ENCODE measurements around the gene MAMDC2. TPM values are rescaled to one million over a fixed set of nuclear protein-coding genes. Genes with fewer than 3 reads are reported as not detected.

Gene MAMDC2
- total and polyA plus RNA-seq, 2 of the 4 experiments (the other 2 are of a cell fraction), result 5.0 to 5.2 TPM

DNA sequence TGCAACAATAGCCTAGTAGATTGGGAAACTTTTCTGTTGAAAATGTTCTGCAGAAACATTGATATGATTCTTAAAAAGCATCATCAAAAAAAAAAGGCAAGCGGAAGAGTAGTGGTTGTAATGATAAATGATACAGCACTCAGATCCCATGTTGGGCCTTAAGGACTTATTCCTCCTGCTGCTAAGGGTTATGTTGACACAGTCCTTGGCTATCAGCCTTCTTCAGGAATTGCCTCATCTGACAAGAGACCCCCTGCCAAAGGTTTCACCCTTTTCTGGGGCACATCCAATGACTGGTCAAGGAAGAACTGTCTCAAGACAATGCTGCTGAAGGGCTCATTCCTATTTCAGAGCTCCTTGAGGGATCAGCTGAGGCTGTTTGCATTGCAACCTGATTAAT is 44.3 kb upstream of the MAMDC2 start:
- ATAC-seq (ENCODE audit: low read depth) (no peak), DNase-seq (no peak)
- Histone ChIP-seq H4K91ac (ENCODE audit: insufficient read depth, low read depth, low read length) (no peak overlapping the region), H3K4me1 (ENCODE audit: control insufficient read depth, insufficient read depth, low read length) (peaks cover 5% of the 10 kb centered on the region; the same call in 1 of the 2 replicates), H2BK5ac (ENCODE audit: low read depth, low read length, poor library complexity, severe bottlenecking) (no peak overlapping the region), H2AFZ (replicated peaks; ENCODE audit: low read length, poor library complexity) (no peak overlapping the region), H3K4me2 (ENCODE audit: low read depth, low read length) (no peak overlapping the region), H3K9me1 (ENCODE audit: insufficient read depth, low read length) (no peaks in the 10 kb centered on the region), H2BK15ac (ENCODE audit: low read depth, low read length) (no peak overlapping the region), H3K18ac (ENCODE audit: low read depth, low read length) (no peak overlapping the region), H2AK9ac (replicated peaks; ENCODE audit: low read depth, low read length, poor library complexity) (no peak overlapping the region), H2AK5ac (ENCODE audit: low read depth, low read length) (no peak overlapping the region), H3K79me1 (ENCODE audit: low read depth in 1 of 2, low read length in 2 of 2) (no peaks in the 10 kb centered on the region), H3K36me3 (ENCODE audit: control insufficient read depth, insufficient read depth, low read length) (no peaks in the 10 kb centered on the region), H3K27ac (ENCODE audit: insufficient read depth, low read length) (no peak overlapping the region), H4K8ac (ENCODE audit: low read depth in 2 of 2, low read length in 2 of 2) (no peak overlapping the region), H3K9ac (ENCODE audit: low read depth, low read length) (no peak overlapping the region), H3K27me3 (ENCODE audit: control insufficient read depth, insufficient read depth, low read length) (no peaks in the 10 kb centered on the region), H3K9me3 (ENCODE audit: control insufficient read depth, insufficient read depth, low read length) (no peaks in the 10 kb centered on the region), H4K5ac (ENCODE audit: low read depth, low read length) (no peak overlapping the region), H2BK120ac (ENCODE audit: low read depth, low read length) (no peak overlapping the region), H3K14ac (replicated peaks; ENCODE audit: low read depth, low read length) (no peak overlapping the region), H2BK20ac (ENCODE audit: low read depth, low read length) (no peak overlapping the region), H3K23ac (ENCODE audit: low read depth, low read length) (no peak overlapping the region), H4K20me1 (ENCODE audit: insufficient read depth, low read length) (no peaks in the 10 kb centered on the region; the same call in 1 of the 2 replicates), H3K56ac (ENCODE audit: extremely low read depth, insufficient read depth, low read length) (no peak overlapping the region), H3K4me3 (ENCODE audit: insufficient read depth, low read depth, low read length) (no peak overlapping the region), H3K4ac (ENCODE audit: low read depth, low read length) (no peak overlapping the region)
- BruUV-seq (replicated peaks), result no TSS peak
- TF ChIP-seq, protein P1, sequence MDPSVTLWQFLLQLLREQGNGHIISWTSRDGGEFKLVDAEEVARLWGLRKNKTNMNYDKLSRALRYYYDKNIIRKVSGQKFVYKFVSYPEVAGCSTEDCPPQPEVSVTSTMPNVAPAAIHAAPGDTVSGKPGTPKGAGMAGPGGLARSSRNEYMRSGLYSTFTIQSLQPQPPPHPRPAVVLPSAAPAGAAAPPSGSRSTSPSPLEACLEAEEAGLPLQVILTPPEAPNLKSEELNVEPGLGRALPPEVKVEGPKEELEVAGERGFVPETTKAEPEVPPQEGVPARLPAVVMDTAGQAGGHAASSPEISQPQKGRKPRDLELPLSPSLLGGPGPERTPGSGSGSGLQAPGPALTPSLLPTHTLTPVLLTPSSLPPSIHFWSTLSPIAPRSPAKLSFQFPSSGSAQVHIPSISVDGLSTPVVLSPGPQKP (IDR thresholded peaks at IDR 0.05; ENCODE audit: borderline replicate concordance, low read depth, low read length), result no peak
- TF ChIP-seq POLR2A (IDR thresholded peaks at IDR 0.05; ENCODE audit: low read depth, low read length), result no peak
- TF ChIP-seq NFE2L2 (IDR thresholded peaks at IDR 0.05; ENCODE audit: low read depth, low read length), result no peak
- no peak for TF ChIP-seq BHLHE40 (IDR thresholded peaks at IDR 0.05; ENCODE audit: low read depth, low read length)
- no peak for TF ChIP-seq RAD21 (IDR thresholded peaks at IDR 0.05; ENCODE audit: low read length)
- no peak for TF ChIP-seq RFX5 (IDR thresholded peaks at IDR 0.05; ENCODE audit: low read depth, low read length)
- no peak for TF ChIP-seq SMC3 (IDR thresholded peaks at IDR 0.05; ENCODE audit: low read depth, low read length)
- no peak for TF ChIP-seq CEBPB (IDR thresholded peaks at IDR 0.05; ENCODE audit: low read depth, low read length)
- TF ChIP-seq MXI1 (IDR thresholded peaks at IDR 0.05; ENCODE audit: borderline replicate concordance, low read depth, low read length), result no peak
- TF ChIP-seq CHD1 (IDR thresholded peaks at IDR 0.05; ENCODE audit: low read depth, low read length), result no peak
- no peak for TF ChIP-seq MAFK (IDR thresholded peaks at IDR 0.05; ENCODE audit: low read depth, low read length)
- TF ChIP-seq USF2 (IDR thresholded peaks at IDR 0.05; ENCODE audit: low read depth, low read length), result no peak
- TF ChIP-seq, protein P2, sequence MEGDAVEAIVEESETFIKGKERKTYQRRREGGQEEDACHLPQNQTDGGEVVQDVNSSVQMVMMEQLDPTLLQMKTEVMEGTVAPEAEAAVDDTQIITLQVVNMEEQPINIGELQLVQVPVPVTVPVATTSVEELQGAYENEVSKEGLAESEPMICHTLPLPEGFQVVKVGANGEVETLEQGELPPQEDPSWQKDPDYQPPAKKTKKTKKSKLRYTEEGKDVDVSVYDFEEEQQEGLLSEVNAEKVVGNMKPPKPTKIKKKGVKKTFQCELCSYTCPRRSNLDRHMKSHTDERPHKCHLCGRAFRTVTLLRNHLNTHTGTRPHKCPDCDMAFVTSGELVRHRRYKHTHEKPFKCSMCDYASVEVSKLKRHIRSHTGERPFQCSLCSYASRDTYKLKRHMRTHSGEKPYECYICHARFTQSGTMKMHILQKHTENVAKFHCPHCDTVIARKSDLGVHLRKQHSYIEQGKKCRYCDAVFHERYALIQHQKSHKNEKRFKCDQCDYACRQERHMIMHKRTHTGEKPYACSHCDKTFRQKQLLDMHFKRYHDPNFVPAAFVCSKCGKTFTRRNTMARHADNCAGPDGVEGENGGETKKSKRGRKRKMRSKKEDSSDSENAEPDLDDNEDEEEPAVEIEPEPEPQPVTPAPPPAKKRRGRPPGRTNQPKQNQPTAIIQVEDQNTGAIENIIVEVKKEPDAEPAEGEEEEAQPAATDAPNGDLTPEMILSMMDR (conservative IDR thresholded peaks at IDR 0.05; ENCODE audit: low read depth, low read length), result no peak
- TF ChIP-seq FOS (IDR thresholded peaks at IDR 0.05; ENCODE audit: low read depth, low read length), result no peak
- no peak for TF ChIP-seq MAZ (IDR thresholded peaks at IDR 0.05; ENCODE audit: borderline replicate concordance, low read depth, low read length)
- no peak for TF ChIP-seq RCOR1 (IDR thresholded peaks at IDR 0.05; ENCODE audit: insufficient replicate concordance, low read length)
- intact Hi-C loops (cut with micrococcal nuclease), result no loop called here
- POLR2A ChIA-PET (ENCODE audit: unreplicated experiment), result no interaction called here
- in situ Hi-C loops (cut with MboI; ENCODE audit: low sequenced_read_pairs), result no loop called here
- dilution Hi-C loops (cut with HindIII; ENCODE audit: low sequenced_read_pairs, unreplicated experiment), result no loop called here
- no CpG with 5 or more reads among the region's 1 CpG for WGBS, 2 experiments (ENCODE audit: extremely low coverage in 2 of 2, insufficient read length in 1 of 2)
- CTCF ChIA-PET, result no interaction called here

Data from IMR-90 (cell line).